NB4 (cell line): ENCODE data around the gene CDH4.

ENCODE experiments used
- CTCF ChIP-seq: IDR thresholded peaks from one replicate; pipeline ENCODE4 v1.5.1; 2012; ENCODE audit warnings: low read depth, low read length
- MAX ChIP-seq: IDR thresholded peaks from 2 replicates; pipeline ENCODE4 v1.6.1; 2011; ENCODE audit warnings: low read depth, low read length
- MYC ChIP-seq: IDR thresholded peaks from 2 replicates; pipeline ENCODE4 v1.6.1; 2011; ENCODE audit warnings: low read depth, low read length
- POLR2A ChIP-seq: IDR thresholded peaks from 2 replicates; pipeline ENCODE4 v1.6.1; 2011; ENCODE audit warnings: mild to moderate bottlenecking; ENCODE audit not compliant: insufficient read length; ENCODE audit errors: extremely low read depth

GRCh38 chr20:61311656-61312387, 59.8 kb downstream of the CDH4 start:
- TF ChIP-seq CTCF (no peak), MYC (no peak), POLR2A (no peak), MAX (no peak)
